Smooth muscle cell (in vitro differentiated cells): ENCODE results near the gene DEUP1. TPM values are rescaled to one million over a fixed set of nuclear protein-coding genes. Genes with fewer than 3 reads are reported as not detected.

Experiments used
- DNase-seq: peaks from one replicate; lab custom pipeline; 2025; ENCODE audit not compliant: unreplicated experiment; lab: John Stamatoyannopoulos, UW
- H2AFZ ChIP-seq: fragments of 200-600 bp; sonication (generic); 2 replicates; pipeline ENCODE4 v1.6.0; 2016; ENCODE audit warnings: antibody characterized with exemption, low read depth, mild to moderate bottlenecking
- H3F3A ChIP-seq: fragments of 200-600 bp; sonication (generic); 2 replicates; pipeline ENCODE4 v1.6.0; 2017; ENCODE audit warnings: antibody characterized with exemption, low read depth
- H3K27ac ChIP-seq: fragments of 200-600 bp; sonication (generic); 2 replicates; pipeline ENCODE4 v1.5.1; 2016; ENCODE audit warnings: low read depth, mild to moderate bottlenecking
- H3K27me3 ChIP-seq: fragments of 200-600 bp; sonication (generic); 2 replicates; pipeline ENCODE4 v1.6.1; 2016; ENCODE audit warnings: low read depth, mild to moderate bottlenecking
- H3K36me3 ChIP-seq: fragments of 200-600 bp; sonication (generic); 2 replicates; pipeline ENCODE4 v1.5.1; 2016; ENCODE audit warnings: low read depth
- H3K4me1 ChIP-seq: fragments of 200-600 bp; sonication (generic); 2 replicates; pipeline ENCODE4 v1.5.1; 2016; ENCODE audit warnings: low read depth
- H3K4me2 ChIP-seq: fragments of 200-600 bp; sonication (generic); 2 replicates; pipeline ENCODE4 v1.6.0; 2016; ENCODE audit warnings: mild to moderate bottlenecking
- H3K4me3 ChIP-seq: fragments of 200-600 bp; sonication (generic); 2 replicates; pipeline ENCODE4 v1.5.1; 2016; ENCODE audit warnings: mild to moderate bottlenecking
- H3K79me2 ChIP-seq: fragments of 200-600 bp; sonication (generic); 2 replicates; pipeline ENCODE4 v1.6.0; 2016; ENCODE audit warnings: low read depth, mild to moderate bottlenecking
- H3K9ac ChIP-seq: fragments of 200-600 bp; sonication (generic); 2 replicates; pipeline ENCODE4 v1.6.0; 2016; ENCODE audit warnings: low read depth
- H3K9me3 ChIP-seq: fragments of 200-600 bp; sonication (generic); replicated peaks from 2 replicates; pipeline ENCODE4 v1.5.1; 2016; ENCODE audit warnings: low read depth
- H4K20me1 ChIP-seq: fragments of 200-600 bp; sonication (generic); 2 replicates; pipeline ENCODE4 v1.6.0; 2016; ENCODE audit warnings: low read depth
- WGBS: methylation state at CpG from one replicate; pipeline ENCODE4 v1.1.7; 2016; ENCODE audit warnings: low lambda C conversion rate; 5-methylcytosine and 5-hydroxymethylcytosine counted together
- polyA plus RNA-seq: library from polyadenylated mRNA; unstranded; fragments of >200 nt; fragmentation: Nextera tagmentation; extraction: Ambion mirVana; gene quantifications from 2 replicates; pipeline ENCODE4 v1.2.1, GENCODE V29; 2016
- total RNA-seq: library from RNA; depleted of rRNA; stranded (reverse); fragments of >200 nt; gene quantifications from 2 replicates; pipeline ENCODE4 v1.2.3, GENCODE V29; 2014
- TF ChIP-seq, protein P1 (sequence below): fragments of 200-600 bp; sonication (generic); IDR thresholded peaks from 2 replicates; pipeline ENCODE4 v1.5.1; 2017; ENCODE audit warnings: borderline replicate concordance, mild to moderate bottlenecking, antibody characterized with exemption; ENCODE audit not compliant: insufficient read depth, poor library complexity, severe bottlenecking

The DEUP1 gene
- total and polyA plus RNA-seq, 2 experiments from 2014 or later = 0.90 TPM; not detected in 1

GRCh38 chr11:93368022-93368421, 37.5 kb downstream of the DEUP1 start:
- no peak overlapping the region for H3K27ac ChIP-seq
- H3K36me3 ChIP-seq = peaks cover 7% of the 10 kb centered on the region
- no peak overlapping the region for H3K4me2 ChIP-seq
- H3K4me1 ChIP-seq = no peaks in the 10 kb centered on the region
- no peak overlapping the region for H3K9ac ChIP-seq
- 97% methylated on average over 2 of the region's 2 CpGs for WGBS
- no peaks in the 10 kb centered on the region for H3K79me2 ChIP-seq
- DNase-seq = no peak
- no peak overlapping the region for H3K4me3 ChIP-seq
- H2AFZ ChIP-seq = no peak overlapping the region
- no peaks in the 10 kb centered on the region for H3K27me3 ChIP-seq
- no peaks in the 10 kb centered on the region for H4K20me1 ChIP-seq
- no peaks in the 10 kb centered on the region for H3F3A ChIP-seq
- no peaks in the 10 kb centered on the region for H3K9me3 ChIP-seq
- TF ChIP-seq, protein P1, sequence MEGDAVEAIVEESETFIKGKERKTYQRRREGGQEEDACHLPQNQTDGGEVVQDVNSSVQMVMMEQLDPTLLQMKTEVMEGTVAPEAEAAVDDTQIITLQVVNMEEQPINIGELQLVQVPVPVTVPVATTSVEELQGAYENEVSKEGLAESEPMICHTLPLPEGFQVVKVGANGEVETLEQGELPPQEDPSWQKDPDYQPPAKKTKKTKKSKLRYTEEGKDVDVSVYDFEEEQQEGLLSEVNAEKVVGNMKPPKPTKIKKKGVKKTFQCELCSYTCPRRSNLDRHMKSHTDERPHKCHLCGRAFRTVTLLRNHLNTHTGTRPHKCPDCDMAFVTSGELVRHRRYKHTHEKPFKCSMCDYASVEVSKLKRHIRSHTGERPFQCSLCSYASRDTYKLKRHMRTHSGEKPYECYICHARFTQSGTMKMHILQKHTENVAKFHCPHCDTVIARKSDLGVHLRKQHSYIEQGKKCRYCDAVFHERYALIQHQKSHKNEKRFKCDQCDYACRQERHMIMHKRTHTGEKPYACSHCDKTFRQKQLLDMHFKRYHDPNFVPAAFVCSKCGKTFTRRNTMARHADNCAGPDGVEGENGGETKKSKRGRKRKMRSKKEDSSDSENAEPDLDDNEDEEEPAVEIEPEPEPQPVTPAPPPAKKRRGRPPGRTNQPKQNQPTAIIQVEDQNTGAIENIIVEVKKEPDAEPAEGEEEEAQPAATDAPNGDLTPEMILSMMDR = no peak

DNA sequence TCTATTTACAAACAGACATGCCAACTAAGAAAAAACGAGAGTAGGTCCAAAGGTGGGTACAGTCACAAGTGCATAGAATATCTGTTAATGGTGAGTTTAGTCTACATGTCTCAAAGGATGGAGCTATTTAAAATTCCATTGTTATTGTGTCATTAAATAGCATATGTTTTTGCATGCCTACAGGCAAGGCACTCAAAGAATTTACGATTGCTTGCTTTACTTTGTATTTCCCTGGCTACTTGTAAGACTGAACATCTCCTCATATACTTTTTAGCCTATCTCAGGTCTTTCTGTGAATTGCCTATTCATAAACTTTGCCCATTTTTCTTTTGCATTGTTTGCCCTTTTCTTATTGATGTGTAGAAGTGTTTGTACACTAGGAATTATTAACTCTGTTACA, 39.7 kb downstream of the DEUP1 start:
- Histone ChIP-seq H3K27ac (no peak overlapping the region), H3K36me3 (peaks cover 7% of the 10 kb centered on the region), H2AFZ (no peak overlapping the region), H4K20me1 (no peaks in the 10 kb centered on the region), H3K9me3 (no peaks in the 10 kb centered on the region), H3K4me2 (no peak overlapping the region), H3K27me3 (no peaks in the 10 kb centered on the region), H3K9ac (no peak overlapping the region), H3F3A (no peaks in the 10 kb centered on the region), H3K4me1 (no peaks in the 10 kb centered on the region), H3K79me2 (no peaks in the 10 kb centered on the region), H3K4me3 (no peak overlapping the region)
- 65% methylated on average over 2 of the region's 2 CpGs for WGBS
- TF ChIP-seq, protein P1 = no peak
- DNase-seq = no peak

DNA sequence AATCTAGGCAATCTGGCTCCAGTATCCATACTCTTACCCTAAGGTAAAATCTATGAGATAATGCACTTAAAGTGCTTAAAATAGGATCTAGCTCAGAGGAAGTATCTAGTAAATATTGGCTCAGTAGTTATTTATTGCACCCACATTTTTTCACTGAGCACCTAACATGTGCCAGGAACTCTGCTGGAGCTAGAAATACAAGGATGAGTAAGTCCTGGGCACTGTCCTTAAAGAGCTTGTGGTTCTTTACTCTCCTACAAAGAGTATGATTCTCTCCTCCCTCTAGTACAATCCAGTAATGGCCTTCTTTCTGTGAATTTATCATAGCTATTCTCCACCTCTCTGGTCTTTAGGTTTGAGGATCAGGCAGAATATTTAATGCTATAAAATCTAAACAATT, 59.2 kb downstream of the DEUP1 start:
- Histone ChIP-seq H3K9me3 (no peaks in the 10 kb centered on the region), H3K4me3 (no peak overlapping the region), H3K79me2 (no peaks in the 10 kb centered on the region), H3K27ac (no peak overlapping the region), H3K4me2 (no peak overlapping the region), H3K4me1 (peaks cover 5% of the 10 kb centered on the region), H4K20me1 (no peaks in the 10 kb centered on the region), H3K27me3 (no peaks in the 10 kb centered on the region), H3K36me3 (no peaks in the 10 kb centered on the region), H3K9ac (no peak overlapping the region), H3F3A (no peaks in the 10 kb centered on the region), H2AFZ (no peak overlapping the region)
- DNase-seq = no peak
- TF ChIP-seq, protein P1 = no peak

DNA sequence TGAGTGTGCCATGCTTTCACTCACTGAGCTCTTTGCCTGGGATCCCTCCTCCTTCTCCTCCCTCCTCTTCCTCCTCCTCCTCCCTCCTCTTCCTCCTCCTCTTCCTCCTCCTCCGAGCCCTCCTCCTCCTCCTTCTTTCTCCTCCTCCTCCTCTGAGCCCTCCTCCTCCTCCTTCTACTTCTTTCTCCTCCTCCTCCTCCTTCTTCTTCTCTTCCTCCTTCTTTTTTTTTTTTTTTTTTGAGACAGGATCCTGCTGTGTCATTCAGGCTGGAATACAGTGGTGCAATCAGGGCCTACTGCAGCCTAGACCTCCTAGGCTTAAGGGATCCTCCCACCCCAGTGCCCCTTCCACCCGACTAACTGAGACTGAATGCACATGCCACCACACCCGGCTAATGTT, 62.3 kb downstream of the DEUP1 start:
- Histone ChIP-seq H3F3A (no peaks in the 10 kb centered on the region), H3K4me3 (no peak overlapping the region), H3K9ac (no peak overlapping the region), H3K4me1 (peaks cover 7% of the 10 kb centered on the region), H3K79me2 (no peaks in the 10 kb centered on the region), H3K36me3 (no peaks in the 10 kb centered on the region), H3K4me2 (no peak overlapping the region), H3K9me3 (no peaks in the 10 kb centered on the region), H4K20me1 (no peaks in the 10 kb centered on the region), H3K27me3 (no peaks in the 10 kb centered on the region), H3K27ac (no peak overlapping the region), H2AFZ (no peak overlapping the region)
- TF ChIP-seq, protein P1 = no peak
- 62% methylated on average over 3 of the region's 3 CpGs for WGBS
- no peak for DNase-seq
